ENCODE data around the gene CENPM.

Gene CENPM

GRCh38 chr22:41893591-41894375 lies 53.2 kb downstream of the CENPM start:
- DNase-seq, result no peak

- no peak for DNase-seq
These were observed 54.2 kb downstream of the CENPM start for GRCh38 chr22:41892721-41893120.

- DNase-seq, result no peak
These were observed 55.5 kb downstream of the CENPM start for GRCh38 chr22:41891407-41891806.

Data from NCI-H1694 treated with DMSO at 0.1 percent for 48 hours (cell line).